NCI-H2029 (cell line): Measurements from ENCODE around the gene ADCY10.
"Not testable (repeated sequence)": the region's sequence is repeated elsewhere in the genome, so short reads cannot be mapped to it uniquely, and the experiment has no call there.

Source experiments
- DNase-seq: peaks from one replicate; lab custom pipeline; 2025; lab: John Stamatoyannopoulos, UW

Gene ADCY10

GRCh38 chr1:167854184-167854583, 59.8 kb downstream of the ADCY10 start:
- DNase-seq, result no peak

DNA sequence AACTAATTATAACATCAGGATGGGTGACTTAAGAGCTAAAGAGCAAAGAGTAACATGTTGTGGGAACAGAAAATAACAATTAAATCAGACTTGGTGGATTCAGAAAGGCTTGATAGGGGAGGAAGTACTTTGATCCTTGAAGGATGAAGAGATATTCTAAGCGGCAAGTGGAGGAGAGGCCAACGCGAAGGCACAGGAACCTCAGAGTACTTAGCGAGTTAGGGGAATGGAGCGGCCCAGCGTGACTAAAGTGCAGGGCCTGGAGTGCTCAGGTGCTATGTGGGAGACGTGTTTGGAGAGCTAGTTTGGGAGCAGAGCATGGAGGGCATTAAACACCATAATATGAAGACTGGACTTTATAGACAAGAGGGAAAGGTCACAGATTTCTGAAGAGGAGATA, 64.3 kb downstream of the ADCY10 start:
- DNase-seq, result no peak

GRCh38 chr1:167842872-167843271, 71.1 kb downstream of the ADCY10 start:
- DNase-seq, result no peak

DNA sequence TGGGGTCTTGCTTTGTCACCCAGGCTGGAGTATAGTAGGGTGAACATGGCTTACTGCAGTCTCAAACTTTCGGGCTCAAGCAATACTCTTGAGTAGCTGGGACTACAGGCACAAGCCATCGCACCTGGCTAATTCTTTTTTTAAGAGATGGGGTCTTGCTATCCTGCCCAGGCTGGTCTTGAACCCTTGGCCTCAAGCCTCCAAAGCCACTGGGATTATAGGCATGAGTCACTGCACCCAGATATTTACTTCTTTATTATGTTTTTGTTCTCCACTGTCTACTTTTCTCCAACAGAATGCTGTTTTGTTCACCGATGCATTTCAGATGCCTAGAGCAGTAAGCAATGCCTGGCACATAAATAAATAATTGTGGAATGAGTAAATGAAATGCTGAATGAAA, 72.4 kb downstream of the ADCY10 start:
- DNase-seq, result no peak

DNA sequence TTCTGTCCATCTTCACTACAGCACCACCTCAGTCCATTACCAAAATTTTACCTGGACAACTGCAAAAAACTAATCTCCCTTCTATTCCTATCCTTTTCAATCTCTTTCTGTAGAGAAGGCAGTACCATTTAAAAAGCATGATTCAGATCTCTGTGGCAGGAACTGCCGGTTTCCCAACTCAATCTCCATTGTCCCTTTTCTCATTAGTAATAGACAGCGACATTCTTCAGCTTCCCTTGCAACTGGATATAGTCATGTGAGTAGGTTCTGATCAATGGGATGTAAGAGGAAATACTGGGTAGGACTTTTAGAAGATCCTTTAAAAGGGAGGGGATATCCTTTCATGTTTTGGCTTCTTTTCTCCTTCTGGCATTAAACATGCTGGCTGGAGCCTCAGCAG, 74.9 kb downstream of the ADCY10 start:
- no peak for DNase-seq

DNA sequence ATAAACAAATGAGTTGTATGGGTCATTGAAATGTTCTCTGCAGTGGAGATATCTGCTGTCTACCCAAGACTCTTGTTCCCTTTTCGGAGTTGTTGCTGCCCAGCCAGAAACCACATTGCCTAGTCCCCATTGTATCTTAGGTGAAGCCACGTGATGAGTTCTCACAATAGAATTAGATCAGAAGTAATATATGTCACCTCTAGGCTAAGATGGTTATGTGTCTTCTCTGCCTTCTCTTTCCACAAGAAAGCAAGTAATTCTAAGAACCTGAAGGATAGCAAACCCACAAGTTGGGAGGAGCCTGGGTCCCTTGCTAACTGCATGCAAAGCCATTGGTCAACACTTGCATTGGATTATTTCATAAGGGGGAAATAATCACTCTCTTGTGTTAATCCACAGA, 76.6 kb downstream of the ADCY10 start:
- no peak for DNase-seq

GRCh38 chr1:167836197-167836596, 77.7 kb downstream of the ADCY10 start:
- no peak for DNase-seq

DNA sequence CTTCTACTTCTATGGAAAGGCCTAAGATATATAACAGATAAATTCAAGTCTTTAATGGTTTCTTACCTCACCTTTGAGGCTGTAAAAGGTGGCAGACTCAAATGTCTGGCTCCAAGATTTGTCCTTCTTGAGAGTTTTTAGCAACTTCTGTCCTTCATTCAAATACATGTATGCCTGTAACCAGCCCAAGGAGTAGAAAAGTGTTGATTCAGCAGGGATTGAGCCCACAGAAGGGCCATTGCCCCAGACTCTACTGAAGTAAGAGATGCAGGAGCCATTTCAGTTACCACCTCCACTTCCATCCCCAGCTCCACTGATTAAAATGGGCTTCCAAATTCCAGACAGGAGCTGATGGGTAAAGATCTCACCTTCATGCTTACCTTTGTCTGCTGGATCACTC, 80.0 kb downstream of the ADCY10 start:
- DNase-seq, result no peak

DNA sequence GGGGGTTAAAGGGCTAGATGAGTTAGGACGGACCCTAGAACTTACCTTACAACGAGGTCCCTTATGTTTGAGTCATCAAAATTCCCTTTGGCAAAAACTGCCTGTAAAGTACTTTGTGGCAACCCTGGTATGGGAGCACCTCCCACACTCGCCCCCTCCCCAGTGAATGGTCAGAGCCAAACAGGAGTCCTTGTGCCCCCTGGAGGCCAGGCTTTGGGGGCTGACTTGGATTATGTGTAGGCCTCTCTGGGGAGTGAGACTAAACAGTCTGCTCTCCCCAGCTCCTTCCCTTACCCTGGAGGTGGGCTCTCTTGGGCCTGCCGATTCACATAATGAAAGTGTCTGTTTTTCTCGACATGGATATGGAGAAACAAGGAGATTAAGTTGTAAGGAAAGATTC, 81.2 kb downstream of the ADCY10 start:
- no peak for DNase-seq

- DNase-seq, result not testable (repeated sequence)
Observed at GRCh38 chr1:167830668-167831067, 83.3 kb downstream of the ADCY10 start.

GRCh38 chr1:167829868-167830267, 84.1 kb downstream of the ADCY10 start:
- no peak for DNase-seq

GRCh38 chr1:167826127-167826526, 87.8 kb downstream of the ADCY10 start:
- no peak for DNase-seq

GRCh38 chr1:167825419-167826079, 88.4 kb downstream of the ADCY10 start:
- no peak for DNase-seq

DNA sequence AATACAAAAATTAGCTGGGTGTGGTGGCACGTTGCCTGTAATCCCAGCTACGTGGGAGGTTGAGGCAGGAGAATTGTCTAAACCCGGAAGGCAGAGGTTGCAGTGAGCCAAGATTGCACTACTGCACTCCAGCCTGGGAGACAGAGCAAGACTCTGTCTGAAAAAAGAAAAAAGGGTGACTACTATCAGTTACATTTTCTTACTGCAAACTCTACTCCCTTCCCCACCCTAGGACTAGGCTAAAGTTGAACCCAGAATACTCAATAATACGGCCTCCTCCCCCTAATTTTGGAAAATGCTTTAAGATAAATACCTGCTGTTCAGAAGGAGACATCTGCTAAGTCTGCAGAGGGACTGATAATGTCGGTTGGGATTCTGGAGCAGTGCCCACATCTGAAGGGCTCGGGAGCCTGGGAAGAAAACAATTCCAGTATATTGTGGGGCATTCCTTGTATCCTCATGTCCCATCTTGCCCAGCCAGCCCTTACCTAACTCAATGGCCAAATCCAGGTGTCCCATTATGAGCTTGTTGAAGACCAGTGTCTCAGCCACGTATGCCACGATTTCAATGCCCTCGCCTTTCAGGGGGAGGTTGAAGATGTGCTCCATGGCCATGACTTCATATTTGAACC, 89.7 kb downstream of the ADCY10 start:
- no peak for DNase-seq

- no peak for DNase-seq
Observed at GRCh38 chr1:167821969-167822685, 91.8 kb downstream of the ADCY10 start.

GRCh38 chr1:167821356-167821685, 92.6 kb downstream of the ADCY10 start:
- DNase-seq, result no peak

DNA sequence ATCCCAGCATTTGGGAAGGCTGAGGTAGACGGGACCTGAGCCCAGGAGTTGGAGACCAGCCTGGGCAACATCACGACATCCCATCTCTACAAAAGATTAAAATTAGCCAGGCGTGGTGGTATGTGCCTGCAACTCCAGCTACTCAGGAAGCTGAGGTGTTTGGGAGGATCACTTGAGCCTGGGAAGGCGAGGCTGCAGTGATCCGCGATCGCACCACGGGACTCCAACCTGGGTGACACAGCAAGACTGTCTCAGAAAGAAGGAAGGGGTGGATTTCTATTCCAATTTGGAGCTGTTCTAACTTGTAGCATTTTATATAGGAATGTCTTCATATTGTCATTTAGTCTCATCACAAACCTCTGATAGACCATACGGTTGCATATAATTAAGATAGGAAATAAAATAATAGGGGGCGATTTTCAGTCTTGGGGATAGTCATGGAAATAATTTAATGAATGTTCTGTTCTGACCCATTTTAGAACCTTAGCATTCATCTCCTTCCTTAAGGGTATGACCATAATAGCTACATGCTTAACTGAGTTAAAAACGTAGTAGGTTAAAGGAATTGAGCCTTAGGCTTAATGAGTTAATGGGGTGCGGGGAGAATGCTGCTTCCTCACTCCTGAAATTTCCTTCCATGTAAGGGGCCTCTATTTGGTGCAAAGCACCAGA, 93.1 kb downstream of the ADCY10 start:
- no peak for DNase-seq

GRCh38 chr1:167819849-167820683, 93.9 kb downstream of the ADCY10 start:
- peak; percentile 42 for DNase-seq

DNA sequence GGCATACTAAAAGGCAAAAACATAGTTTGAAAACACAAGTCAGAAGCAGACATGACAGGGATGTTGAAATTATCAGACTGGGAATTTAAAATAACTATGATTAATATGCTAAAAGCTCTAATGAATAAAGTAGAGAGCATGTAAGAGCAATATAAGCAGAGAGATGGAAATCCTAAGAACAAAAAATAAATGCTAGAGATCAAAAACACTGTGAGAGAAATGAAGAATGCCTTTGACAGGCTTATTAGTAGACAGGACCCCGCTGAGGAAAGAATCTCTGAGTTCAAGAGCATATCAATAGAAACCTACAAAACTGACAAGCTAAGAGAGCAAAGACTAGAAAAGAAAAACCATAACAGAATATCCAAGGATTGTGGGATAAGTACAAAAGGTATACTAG, 98.3 kb downstream of the ADCY10 start:
- no peak for DNase-seq

- no peak for DNase-seq
Observed at GRCh38 chr1:167812972-167813371, 101.0 kb downstream of the ADCY10 start.

- DNase-seq, result no peak
Observed at GRCh38 chr1:167808690-167809089, 105.2 kb downstream of the ADCY10 start.

DNA sequence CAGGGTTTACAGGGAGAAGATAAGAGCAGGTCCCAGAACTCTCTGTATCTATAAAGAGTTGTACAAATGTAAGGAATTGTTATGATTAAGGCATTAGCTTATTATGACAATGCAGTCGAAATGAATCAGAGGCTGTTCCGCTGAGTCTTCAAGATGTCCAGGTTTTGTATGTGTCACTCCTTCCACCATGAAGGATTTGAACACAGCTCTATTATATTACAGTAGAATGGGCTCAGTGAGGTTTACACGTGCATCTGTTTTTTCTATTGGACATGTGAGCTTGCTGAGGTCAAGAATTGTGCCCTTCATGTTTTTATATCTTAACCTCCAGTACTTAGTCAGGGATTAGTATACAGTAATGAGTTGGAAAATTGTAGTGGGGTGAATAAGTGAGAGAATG, 105.8 kb downstream of the ADCY10 start:
- DNase-seq, result no peak
